B cell (primary cell): ENCODE results near the gene RAE1.

Source experiments
- EZH2 ChIP-seq: IDR thresholded peaks from 2 replicates; pipeline ENCODE4 v1.6.1; 2012; ENCODE audit warnings: borderline replicate concordance, low read depth, mild to moderate bottlenecking, moderate library complexity, low read length; ENCODE audit not compliant: insufficient read depth, poor library complexity, severe bottlenecking
- TF ChIP-seq, protein P1 (sequence below): fragments of 200-600 bp; IDR thresholded peaks from one replicate; pipeline ENCODE4 v1.8.0; 2022; ENCODE audit warnings: antibody characterized with exemption, mild to moderate bottlenecking

DNA sequence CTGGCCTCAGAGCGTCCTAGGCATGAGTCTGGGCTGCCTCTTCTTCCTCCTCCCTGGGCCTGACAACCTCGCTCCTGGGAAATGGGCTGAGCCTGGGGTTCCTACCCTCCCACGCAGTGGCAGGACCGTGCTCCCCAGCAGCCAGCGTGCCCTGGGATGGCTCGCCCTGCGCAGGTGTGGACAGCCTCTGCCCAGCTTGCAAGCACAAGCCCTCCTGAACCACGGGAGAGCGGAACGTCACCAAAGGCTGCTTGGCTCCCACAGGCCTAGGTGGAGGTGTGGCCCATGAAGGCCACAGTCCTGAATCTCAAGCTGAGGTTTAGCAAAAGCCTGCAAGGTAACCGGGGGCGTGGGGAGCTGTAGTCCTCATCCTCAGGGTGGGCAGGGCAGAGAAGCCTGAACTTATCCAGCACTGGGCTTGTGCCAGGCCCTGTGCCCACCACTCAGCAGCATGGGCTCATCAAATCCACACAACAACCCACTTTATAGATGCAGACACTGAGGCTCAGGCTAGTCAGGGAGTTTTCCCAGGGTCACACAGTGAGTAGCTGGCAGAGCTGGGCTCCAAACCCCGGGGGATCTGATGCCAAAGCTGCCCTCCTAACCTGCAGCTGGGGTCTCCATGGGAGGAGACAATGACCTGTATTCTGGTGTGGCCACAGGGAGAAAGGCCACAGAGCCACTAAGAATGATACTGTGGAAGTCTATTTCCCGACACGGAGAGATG lies 65.4 kb downstream of the RAE1 start:
- TF ChIP-seq, protein P1, sequence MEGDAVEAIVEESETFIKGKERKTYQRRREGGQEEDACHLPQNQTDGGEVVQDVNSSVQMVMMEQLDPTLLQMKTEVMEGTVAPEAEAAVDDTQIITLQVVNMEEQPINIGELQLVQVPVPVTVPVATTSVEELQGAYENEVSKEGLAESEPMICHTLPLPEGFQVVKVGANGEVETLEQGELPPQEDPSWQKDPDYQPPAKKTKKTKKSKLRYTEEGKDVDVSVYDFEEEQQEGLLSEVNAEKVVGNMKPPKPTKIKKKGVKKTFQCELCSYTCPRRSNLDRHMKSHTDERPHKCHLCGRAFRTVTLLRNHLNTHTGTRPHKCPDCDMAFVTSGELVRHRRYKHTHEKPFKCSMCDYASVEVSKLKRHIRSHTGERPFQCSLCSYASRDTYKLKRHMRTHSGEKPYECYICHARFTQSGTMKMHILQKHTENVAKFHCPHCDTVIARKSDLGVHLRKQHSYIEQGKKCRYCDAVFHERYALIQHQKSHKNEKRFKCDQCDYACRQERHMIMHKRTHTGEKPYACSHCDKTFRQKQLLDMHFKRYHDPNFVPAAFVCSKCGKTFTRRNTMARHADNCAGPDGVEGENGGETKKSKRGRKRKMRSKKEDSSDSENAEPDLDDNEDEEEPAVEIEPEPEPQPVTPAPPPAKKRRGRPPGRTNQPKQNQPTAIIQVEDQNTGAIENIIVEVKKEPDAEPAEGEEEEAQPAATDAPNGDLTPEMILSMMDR = no peak
- no peak for TF ChIP-seq EZH2
